Stimulated activated CD8-positive, alpha-beta memory T cell treated with anti-CD3 and anti-CD28 coated beads, Interleukin-2, amount 100 ng/mL, for 48 hours (primary cell): Measurements from ENCODE around the gene KBTBD12.
A peak's percentile ranks its signal among the peaks of the same experiment; 100 is the strongest.
"Not testable (repeated sequence)": the region's sequence is repeated elsewhere in the genome, so short reads cannot be mapped to it uniquely, and the experiment has no call there.

Experiments used
- DNase-seq, 2 donors: peaks; one replicate each; pipeline ENCODE4 v3.0.0-alpha.2; 2020; ENCODE audit warnings: low read depth in 2 of 2

The KBTBD12 gene

GRCh38 chr3:127915115-127915936 lies at the start of gene KBTBD12:
Gene KBTBD12, plus strand, starts transcription at chr3:127915232. Its CDS starts 7,830 bp downstream, at chr3:127923062.
- DNase-seq = no peak

- no peak for DNase-seq
These were observed 49.1 kb upstream of the KBTBD12 start for GRCh38 chr3:127865941-127866340.

- DNase-seq = no peak
These were observed 47.6 kb upstream of the KBTBD12 start for GRCh38 chr3:127867412-127867811.

GRCh38 chr3:127867986-127868385 lies 47.0 kb upstream of the KBTBD12 start:
- DNase-seq = no peak

GRCh38 chr3:127870156-127870555 lies 44.9 kb upstream of the KBTBD12 start:
- no peak for DNase-seq

GRCh38 chr3:127874097-127874496 lies 40.9 kb upstream of the KBTBD12 start:
- not testable (repeated sequence) for DNase-seq

- no peak for DNase-seq
These were observed 33.4 kb upstream of the KBTBD12 start for GRCh38 chr3:127881586-127881985.

GRCh38 chr3:127884041-127884440 lies 31.0 kb upstream of the KBTBD12 start:
- DNase-seq = no peak

GRCh38 chr3:127886231-127886955 lies 28.6 kb upstream of the KBTBD12 start:
- no peak for DNase-seq

GRCh38 chr3:127886956-127887231 lies 28.1 kb upstream of the KBTBD12 start:
- DNase-seq = no peak

GRCh38 chr3:127887321-127887720 lies 27.7 kb upstream of the KBTBD12 start:
- no peak for DNase-seq

- no peak for DNase-seq
These were observed 26.9 kb upstream of the KBTBD12 start for GRCh38 chr3:127888156-127888555.

GRCh38 chr3:127888564-127889107 lies 26.4 kb upstream of the KBTBD12 start:
- no peak for DNase-seq

- no peak for DNase-seq
These were observed 25.6 kb upstream of the KBTBD12 start for GRCh38 chr3:127889461-127889863.

GRCh38 chr3:127889976-127890650 lies 24.9 kb upstream of the KBTBD12 start:
- DNase-seq = no peak

- DNase-seq = peak in 1 of 2 donors; percentile 4
These were observed 24.3 kb upstream of the KBTBD12 start for GRCh38 chr3:127890651-127891290.

- no peak for DNase-seq
These were observed 20.6 kb upstream of the KBTBD12 start for GRCh38 chr3:127894481-127894880.

GRCh38 chr3:127899200-127899599 lies 15.8 kb upstream of the KBTBD12 start:
- no peak for DNase-seq

- DNase-seq = no peak
These were observed 15.3 kb upstream of the KBTBD12 start for GRCh38 chr3:127899766-127900165.

GRCh38 chr3:127900536-127900935 lies 14.5 kb upstream of the KBTBD12 start:
- DNase-seq = no peak

GRCh38 chr3:127902486-127902885 lies 12.5 kb upstream of the KBTBD12 start:
- DNase-seq = no peak
